Measurements from ENCODE around the gene LRP2BP.
A peak's percentile ranks its signal among the peaks of the same experiment; 100 is the strongest.

LRP2BP gene

GRCh38 chr4:185408432-185408831 is 12.7 kb upstream of the LRP2BP start:
- no peak overlapping the region for H3K4me3 ChIP-seq
- H3K27ac ChIP-seq = no peak overlapping the region
- TF ChIP-seq CTCF (IDR thresholded peaks at IDR 0.05) = no peak
- no peak for DNase-seq (ENCODE audit: low spot score)

GRCh38 chr4:185405296-185405999 is 9.7 kb upstream of the LRP2BP start:
- no peak for TF ChIP-seq CTCF (IDR thresholded peaks at IDR 0.05)
- no peak overlapping the region for H3K27ac ChIP-seq
- no peak for DNase-seq (ENCODE audit: low spot score)
- no peak overlapping the region for H3K4me3 ChIP-seq

- no peak for TF ChIP-seq CTCF (IDR thresholded peaks at IDR 0.05)
- Histone ChIP-seq H3K4me3 (no peak overlapping the region), H3K27ac (no peak overlapping the region)
- DNase-seq (ENCODE audit: low spot score) = no peak
Measured at GRCh38 chr4:185404031-185404430, 8.3 kb upstream of the LRP2BP start.

- peak overlapping the region in 1 of 2 donors; percentile 43 for H3K27ac ChIP-seq
- no peak for DNase-seq (ENCODE audit: low spot score)
- no peak for TF ChIP-seq CTCF (IDR thresholded peaks at IDR 0.05)
- no peak overlapping the region for H3K4me3 ChIP-seq
Measured at GRCh38 chr4:185399466-185399865, 3.7 kb upstream of the LRP2BP start.

GRCh38 chr4:185398618-185399017 is 2.9 kb upstream of the LRP2BP start:
- no peak overlapping the region for H3K4me3 ChIP-seq
- no peak for DNase-seq (ENCODE audit: low spot score)
- peak overlapping the region; percentile 27 to 43 for H3K27ac ChIP-seq
- TF ChIP-seq CTCF (IDR thresholded peaks at IDR 0.05) = no peak

GRCh38 chr4:185396724-185397385 is 1.1 kb upstream of the LRP2BP start, which contains the start of gene ANKRD37:
Gene ANKRD37 (plus strand): TSS chr4:185396841. CDS start chr4:185396924, 83 bp downstream.
- DNase-seq (ENCODE audit: low spot score) = peak; percentile 81
- TF ChIP-seq CTCF (IDR thresholded peaks at IDR 0.05) = no peak
- peak within 1 kb of the TSS; percentile 94 for H3K4me3 ChIP-seq
- peak within 1 kb of the TSS; percentile 100 for H3K27ac ChIP-seq
